PC-3 (cell line): ENCODE data around the gene CPT2.

ENCODE experiments used
- CTCF ChIP-seq: fragments of 300-600 bp; sonication (generic); conservative IDR thresholded peaks from 2 replicates; pipeline ENCODE4 v1.5.1; 2017; ENCODE audit warnings: antibody characterized with exemption, low read depth, mild to moderate bottlenecking, low read length
- EZH2 ChIP-seq: fragments of 300-600 bp; sonication (generic); IDR thresholded peaks from one replicate; pipeline ENCODE4 v1.6.1; 2017; ENCODE audit warnings: antibody characterized with exemption, mild to moderate bottlenecking, low read length; ENCODE audit not compliant: unreplicated experiment

- no peak for TF ChIP-seq CTCF
- no peak for TF ChIP-seq EZH2
These were observed 41.9 kb downstream of the CPT2 start, which contains the start of gene MAGOH for GRCh38 chr1:53238197-53239155.
